HG02623 (cell line): ENCODE measurements around the gene KCNG2.

Source experiments
- ATAC-seq: cut with Tn5 transposase; IDR thresholded peaks from one replicate; pipeline ENCODE4 v1.9.1; 2021; ENCODE audit warnings: moderate library complexity; ENCODE audit not compliant: unreplicated experiment

Gene KCNG2

DNA sequence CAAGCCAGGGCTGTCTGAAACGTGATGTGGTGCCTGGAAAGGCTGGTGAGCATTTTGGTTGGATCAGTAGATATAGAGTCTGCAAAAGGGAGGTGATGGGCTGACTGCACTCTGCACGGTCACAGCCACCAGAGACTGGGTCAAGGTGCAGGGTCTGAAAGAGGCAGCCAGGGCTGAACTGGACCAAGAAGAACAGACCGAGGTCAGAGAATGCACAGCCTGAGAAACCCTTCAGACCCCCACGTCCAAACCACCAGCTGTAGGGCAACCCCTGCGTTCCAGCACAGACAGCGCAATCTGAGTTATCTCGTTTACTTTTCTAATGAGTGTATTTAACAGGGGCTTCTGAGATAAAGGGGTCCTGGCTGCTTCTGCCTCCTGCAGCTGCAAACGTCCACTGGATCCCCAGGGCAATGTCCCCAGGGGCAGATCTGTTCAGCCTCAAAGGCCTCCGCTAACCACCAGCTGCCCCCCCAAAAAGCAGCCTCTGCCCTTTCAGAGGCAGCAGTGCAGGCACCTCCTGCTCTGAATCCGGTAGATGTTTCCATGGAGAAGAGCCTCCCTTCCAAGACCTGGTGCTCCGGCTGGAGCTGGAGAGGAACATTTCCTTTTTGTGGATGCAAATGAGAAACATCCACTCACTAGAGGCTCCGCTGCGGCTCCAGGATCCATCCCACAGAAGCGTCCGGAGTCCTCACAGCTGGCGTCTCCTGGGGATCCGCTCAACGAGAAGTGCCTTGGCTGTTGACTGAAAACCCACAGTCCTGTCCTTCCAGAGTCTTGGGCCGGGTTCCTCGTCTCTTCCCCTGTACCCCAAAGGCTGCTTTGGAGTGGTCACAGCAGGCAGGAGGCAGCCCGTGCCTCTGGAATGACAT lies 970 bp upstream of the KCNG2 start:
- ATAC-seq, result no peak

DNA sequence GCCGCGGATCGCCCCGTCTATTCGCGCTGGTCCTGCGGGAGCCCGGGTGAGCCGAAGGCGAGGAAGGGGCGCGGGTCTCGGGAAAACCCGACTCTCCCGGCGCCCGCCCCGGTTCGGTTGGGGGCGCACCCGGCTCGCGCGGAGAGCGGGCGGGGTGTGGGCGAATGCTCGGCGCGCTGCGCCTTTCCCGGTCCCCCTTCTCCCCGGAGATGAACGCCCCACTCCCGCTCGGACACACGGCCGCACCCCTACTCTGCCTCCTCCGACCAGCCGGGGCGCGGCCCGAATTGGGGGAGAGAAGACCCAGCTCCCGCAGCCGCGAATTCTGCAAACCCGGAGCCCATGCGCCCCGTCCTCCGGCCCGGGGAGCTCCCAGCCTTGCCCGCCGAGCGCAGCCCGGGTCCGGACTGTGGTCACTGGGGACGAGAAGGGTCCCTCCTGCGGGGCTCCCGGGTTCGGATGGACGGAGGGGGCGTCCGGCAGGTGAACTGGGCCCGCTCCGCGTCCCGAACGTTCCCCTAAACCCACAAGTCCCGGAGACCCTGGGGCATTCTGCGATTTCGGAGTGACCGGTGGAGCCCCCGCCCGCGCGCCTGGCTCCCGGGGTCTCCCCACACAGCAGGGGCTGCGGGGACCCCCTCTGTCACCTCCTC lies 734 bp downstream of the KCNG2 start:
- no peak for ATAC-seq

DNA sequence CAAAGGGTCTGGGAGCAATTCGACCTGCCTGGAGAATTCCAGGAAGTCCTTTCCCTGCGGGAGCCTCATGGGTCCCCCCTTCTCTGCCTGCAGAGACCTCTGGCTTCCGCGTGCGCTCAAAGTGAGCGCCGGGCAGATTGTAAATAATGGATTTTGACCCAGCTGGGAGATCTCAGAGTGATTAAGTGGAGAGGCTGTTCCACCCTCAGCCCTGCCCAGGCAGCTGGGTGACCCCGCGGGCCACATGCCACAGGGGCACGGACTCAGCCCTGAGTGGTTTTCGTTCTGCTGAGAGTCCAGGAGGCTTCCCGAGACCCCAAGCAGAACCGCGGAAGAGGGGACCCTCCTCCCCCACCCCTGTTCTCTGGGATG lies 1.2 kb downstream of the KCNG2 start:
- ATAC-seq, result no peak

DNA sequence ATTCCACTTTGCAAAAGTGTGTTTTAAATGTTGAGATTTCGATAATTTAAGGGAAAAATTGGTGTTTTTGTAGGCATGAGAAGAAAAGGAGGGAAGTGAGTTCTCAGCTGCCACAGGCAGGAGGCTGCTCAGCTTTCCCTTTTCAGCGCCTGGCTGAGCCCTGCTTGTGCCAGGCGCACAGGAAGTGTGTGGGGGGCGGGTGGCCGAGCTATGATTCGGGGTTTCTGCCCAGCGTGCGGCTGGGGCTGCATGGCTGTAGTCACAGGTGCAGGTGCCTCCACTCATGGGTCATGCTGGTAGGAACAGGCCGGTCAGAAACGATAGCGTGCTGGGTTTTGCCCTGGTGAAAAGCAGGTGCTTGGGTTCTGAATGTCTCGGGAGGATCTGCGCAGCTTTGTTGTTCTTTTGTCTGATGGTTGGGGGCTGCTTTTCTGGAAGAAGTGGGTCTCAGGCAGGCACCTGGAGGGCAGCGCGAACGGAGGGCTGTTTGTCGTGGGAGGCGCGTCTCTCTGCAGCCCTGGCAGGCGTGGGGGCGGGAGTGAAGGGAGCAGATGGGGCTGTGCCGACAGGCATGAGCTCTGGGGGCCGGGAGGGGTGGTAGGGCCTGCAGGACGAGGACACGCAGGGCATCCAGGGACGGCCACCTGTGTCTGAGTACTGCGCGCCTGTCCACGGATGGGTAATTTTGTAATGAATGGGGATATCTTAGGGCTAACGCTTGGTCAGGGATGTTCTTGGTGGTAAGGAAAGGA lies 2.1 kb downstream of the KCNG2 start:
- no peak for ATAC-seq

DNA sequence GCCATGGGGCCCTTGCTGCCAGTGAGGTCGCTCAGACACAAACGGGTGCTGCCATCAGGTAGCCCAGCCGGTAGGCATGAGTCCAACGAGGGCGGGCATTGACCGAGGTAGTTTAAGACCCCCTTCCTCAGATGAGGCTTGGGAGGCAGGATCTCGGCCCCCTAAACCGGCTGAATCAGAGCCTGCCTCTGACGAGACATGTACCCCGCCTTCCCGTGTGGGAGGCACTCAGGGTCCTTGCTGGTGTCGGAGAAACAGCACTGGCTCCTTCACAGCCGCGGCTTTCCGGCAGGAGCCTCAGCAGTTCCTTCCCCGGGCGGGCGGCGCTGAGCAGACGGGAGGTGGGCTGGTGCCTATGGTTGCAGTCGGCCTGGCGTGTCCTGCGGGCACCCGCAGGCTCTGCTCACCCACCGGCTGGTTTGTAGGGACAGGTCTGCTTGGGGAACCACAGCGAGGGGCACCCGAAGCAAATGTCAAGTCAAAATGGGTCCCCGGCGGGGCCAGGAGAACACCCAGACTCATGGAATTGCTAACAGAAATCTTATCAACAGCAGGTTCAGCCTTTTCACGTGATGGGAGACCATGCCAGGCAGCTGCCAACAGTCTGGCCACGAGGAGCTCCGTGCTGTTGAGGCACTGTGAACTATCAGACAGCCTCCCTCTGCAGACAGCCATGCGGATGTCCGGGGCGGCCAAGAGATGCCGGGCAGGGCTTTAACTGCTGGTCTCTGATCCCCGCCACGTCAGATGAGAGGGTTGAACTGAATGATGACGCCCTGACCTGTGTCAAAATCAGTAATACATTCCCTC lies 2.8 kb downstream of the KCNG2 start:
- no peak for ATAC-seq

DNA sequence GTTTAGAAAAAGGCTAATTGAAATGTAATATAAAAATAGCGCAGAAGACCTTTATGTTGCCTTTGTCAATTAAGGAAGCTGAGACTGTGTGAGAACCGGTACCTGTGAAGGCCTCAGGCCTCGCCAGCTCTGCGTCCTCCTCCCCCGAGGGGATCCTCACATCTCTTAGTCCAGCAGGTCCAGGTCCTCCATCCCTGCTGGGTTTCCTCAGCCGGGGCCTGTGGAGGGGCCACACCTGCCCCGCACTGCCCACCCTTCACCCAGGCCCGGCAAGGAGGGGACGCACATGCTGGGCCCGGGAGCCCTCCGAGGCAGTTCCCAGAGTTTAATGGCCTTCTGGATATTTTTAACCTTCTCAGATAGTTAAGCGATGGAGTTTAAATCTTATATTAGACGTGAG lies 3.5 kb downstream of the KCNG2 start:
- no peak for ATAC-seq

DNA sequence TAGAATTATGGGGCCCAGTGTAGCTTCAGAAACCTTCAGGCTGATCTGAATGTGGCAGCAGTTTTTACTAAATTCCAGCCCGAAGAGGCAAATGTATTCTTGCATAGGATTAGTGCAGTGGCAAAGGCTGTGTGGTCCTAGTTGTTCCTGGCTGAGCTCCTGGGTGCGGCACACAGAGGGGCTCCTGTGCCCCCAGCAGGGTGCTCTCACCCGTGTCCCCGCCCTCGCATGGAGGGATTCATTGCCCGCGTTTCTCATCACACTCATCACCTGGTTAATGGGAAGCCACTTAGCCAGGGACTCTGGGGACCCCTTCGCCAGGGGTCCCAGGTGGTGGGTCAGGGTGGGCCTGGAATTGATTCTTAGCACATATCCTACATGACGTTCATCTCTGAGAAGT lies 3.9 kb downstream of the KCNG2 start:
- no peak for ATAC-seq

DNA sequence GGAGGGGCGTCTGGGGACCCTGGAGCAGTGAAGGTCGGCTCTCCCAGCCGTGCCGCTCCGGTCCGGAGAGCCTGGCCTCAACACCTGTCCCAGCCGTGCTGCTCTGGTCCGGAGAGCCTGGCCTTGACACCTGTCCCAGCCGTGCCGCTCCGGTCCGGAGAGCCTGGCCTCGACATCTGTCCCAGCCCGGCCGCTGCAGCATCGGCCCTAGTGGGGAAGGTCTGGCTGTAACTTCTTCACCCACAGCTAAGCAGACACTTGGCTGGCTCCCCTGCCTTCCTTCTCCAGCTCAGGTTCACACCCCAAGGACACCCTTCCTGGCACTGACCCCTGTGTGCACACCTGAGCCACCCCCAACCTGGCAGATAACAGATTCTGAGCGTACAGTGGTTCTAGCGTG lies 4.6 kb downstream of the KCNG2 start:
- ATAC-seq, result no peak

DNA sequence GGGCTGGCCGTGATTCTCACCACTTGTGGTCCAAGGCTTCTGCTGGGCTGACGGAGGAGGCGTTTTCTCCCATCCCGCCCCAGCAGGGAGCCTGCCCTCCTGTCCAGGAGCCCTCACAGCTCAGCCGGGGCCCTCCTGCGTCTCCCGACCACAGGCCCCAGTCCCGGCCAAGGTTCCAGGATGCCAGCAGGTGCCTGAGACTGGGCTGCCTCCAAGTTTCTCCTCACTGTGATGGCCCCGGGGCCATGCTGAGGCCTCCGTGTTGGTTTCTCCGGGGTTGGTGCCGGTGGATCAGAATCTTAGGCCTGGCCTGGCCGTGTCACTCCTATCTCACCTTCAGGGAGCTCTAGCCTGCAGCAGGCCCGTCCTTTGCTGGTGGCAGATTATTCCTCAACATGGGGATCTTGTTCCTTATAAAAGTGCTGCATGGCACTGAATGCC lies 5.9 kb downstream of the KCNG2 start:
- no peak for ATAC-seq

DNA sequence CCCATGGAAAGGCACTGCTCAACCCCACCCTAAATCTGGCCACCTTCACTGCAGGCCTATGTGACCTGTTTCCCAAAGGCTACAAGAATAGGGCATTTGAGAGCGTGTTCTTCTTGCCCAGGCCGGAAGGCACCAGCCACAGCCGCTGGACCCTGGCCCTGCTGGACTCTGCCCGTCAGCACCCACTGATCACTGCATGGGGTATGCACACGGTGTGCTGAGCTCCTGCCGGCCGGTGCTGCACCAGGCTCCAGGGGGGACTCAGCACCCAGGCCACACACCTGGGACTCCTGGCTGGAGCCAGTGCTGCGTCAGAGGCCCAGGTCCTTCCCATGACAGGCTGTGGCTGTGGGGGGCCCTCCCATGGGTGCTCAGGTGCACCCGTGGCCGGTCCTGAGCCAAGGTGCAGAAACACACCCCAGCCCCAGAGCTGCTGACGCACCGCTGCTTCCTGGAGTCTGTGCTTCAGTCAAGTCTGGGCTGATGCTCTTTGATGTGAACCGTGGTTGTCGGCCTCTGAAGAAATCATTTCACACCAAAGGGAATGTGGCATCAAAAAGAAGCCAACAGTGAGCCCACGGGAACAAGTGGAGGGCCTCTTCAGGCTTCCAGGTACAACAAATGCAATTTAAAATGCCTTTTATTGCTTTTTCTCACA lies 6.5 kb downstream of the KCNG2 start:
- no peak for ATAC-seq

DNA sequence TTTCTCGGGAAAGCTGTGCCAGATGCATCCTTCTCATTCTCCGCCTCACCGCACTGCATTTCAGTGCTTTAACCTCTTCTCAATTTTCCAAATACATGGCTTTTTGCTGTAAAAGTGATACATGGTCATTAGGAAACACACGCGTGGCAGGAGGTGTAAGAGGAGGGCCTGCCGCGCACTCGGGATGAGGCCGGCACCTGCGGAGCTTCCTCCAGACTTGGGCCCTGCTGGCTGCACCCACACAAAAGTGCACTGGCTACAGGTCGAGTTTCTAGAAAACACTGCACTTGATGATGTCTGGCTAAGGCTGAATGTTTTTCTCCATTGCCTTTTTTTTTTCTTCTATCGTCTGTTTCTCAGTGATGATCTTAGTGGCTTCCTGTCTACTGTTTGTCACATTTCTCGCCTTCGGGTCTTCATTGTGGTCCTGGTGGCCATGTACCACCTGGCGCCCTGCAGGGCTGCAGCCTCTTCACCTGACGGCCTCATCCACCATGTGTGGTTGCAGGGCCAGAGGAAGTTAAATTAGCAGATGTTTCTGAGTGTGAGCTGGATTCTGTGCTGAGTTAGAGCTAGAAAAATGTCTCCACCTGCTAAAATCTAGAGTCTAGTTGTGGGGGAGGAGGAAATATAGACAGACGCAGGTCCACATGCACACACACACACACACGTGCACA lies 7.6 kb downstream of the KCNG2 start:
- ATAC-seq, result no peak

DNA sequence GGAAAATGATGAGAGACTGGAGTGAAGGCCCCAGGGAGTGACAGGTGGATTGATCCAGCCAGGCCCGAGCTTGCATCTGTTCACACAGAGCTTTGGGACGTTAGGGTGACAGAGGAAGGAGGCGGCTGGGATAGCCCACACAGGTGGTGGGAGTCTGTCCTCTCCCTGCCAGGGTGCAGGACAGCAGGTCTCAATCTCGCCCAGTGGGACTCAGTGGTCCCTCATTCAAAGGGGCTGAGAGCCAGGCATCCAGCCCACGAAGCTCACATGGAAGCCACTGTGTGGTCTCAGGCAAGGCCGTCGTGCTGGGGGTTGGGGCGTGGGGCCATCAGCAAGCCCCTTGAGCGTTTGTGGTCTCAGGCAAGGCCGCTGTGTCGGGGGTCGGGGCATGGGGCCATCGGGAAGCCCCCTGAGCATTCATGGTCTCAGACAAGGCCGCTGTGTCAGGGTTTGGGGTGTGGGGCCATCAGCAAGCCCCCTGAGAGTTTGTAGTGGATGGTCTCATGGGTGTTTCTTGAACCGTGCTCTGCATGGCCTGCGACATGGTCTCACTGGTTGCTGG lies 8.3 kb downstream of the KCNG2 start:
- no peak for ATAC-seq

DNA sequence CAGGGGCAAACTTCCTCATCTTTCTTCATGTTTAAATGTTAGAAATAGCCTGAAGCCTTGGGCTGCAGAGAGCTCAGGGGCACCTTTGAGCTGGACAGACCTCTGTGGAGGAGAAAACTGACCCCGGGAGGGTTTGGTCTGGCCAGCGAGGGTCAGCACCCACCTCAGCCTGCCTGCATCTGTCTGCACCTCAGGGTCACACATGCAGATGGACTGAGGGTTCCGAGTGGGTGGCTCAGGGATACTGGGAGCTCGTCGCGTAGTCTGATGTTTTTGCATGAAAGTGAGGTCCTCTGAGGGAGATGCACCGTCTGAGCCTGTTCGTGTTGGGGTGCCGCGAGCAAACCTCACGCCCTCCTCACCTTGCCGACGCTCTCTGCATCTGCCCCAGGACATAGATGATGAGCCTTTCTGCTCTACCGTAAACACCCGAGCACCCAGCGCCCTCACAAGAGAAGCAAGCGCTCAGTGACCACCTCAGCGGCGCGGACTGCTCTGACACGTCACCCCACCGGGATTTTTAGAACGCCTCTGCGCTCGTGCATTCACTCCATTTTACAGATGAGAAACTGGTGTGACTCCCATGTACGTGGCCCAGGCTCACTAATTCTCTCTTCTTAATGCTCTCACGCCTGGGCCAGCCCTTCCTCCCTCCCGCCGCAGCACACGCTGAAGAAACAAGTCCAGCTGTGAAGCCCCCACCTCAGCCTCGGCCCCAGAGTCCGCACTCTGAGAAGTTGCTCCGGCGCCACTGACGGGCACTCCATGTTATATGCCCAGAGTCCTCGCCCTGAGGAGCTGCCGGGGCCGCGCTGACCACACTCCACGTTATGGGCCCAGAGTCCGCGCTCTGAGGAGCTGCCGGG lies 9.5 kb downstream of the KCNG2 start:
- no peak for ATAC-seq

DNA sequence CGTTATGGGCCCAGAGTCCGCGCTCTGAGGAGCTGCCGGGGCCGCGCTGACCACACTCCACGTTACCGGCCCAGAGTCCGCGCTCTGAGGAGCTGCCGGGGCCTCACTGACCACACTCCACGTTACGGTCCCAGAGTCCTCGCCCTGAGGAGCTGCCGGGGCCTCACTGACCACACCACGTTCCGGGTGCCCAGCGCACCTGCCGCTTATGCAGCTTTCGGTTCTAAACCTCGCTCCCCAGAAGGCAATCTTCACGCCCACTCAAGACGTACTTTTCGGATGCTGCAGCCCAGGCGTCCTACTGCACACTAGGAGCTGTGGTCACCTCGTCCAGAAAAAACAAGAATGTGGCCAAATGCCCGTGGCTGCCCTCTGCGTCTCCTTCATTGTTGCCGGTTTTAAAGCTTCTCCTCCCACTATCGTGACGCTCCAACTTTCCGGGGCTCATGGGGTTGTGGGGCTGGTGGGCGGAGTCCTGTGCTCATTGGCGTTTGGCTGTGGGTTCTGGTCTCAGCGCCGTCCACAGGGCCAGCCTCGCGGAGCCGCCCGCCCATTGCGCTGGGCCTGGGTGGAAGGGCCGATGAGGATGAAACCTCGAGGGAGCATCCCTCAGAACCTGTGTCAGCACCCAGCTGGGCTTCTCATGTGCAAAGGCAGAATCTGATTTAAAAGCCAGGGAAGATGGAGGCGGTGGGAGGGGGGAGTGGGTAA lies 11.9 kb downstream of the KCNG2 start:
- ATAC-seq, result no peak

DNA sequence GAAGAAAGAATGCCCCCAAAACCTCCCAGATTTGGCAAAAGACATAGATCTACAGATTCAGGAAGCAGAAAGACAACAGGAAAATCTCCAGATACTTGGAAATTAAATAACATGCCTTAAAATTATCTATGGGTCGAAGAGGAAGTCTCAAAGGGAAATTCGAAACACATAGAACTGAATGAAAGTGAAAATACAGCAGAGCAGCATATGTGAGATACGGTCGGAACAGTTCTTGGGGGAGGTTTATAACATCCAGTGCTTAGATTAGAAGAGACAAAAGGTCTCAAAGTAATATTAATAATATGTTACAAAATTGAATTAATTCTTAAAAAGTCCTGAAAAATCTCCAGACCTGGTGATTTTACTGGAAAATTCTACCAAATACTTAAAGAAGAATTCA lies 14.3 kb downstream of the KCNG2 start:
- no peak for ATAC-seq

DNA sequence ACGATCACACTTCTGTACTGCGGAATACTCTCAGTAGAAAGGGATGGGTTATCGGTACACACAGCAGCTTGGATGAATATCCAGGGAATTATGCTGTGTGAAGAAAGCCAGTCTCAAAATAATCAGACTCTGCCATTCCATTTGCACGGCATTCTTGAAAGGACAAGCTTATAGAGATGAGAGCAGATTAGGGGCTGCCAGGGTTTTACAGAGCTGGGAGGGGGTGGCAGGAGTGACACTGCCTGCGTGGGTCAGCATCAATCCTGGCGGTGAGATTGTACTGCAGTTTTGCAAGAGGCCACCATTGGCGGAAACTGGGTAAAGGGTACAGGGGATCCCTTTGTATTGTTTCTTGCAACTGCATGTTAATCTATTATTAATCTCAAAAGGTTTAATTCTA lies 16.6 kb downstream of the KCNG2 start:
- ATAC-seq, result no peak

DNA sequence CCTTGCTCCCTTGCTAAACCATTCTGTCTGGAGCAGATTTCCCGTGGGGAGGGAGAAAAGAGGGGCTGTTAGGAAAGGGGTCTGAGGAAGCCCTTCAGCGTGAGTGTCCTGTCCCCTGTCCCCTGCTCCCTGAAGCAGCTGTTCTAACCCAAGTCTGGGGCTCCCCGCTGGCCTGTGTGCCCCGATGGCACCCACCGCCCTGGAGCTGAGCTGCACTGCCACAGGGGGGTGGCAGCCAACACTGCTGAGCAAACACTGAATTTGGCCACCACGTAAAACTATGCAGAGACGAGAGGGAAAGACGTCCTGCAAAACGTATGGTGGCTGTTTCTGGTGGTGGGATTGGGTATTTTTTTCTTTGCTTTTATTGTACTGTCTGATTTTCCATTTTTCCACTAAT lies 17.9 kb downstream of the KCNG2 start:
- ATAC-seq, result no peak

DNA sequence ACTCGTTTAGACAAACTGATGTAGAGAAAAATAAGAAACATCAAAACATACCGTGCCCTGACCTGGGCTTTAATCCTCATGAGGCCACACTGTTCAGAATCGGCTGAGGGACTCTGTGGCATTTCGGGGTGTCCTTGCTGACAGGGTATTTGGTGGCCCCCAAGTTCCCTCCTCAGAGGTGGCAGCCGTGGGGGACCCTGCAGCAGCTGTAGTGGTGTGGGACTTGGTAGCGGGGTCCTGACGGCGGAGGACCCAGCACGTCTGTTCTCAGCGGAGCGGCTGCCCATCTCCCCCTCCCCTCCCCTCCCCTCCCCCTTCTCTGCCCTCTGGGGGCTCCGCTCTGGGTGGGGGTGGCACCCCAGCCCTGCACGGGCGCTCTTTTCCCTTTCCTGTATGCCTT lies 18.4 kb downstream of the KCNG2 start:
- ATAC-seq, result no peak
